OCI-LY7 (cell line): Measurements from ENCODE around the gene LRRC2.

Source experiments
- EZH2phosphoT487 ChIP-seq: fragments of 200-600 bp; sonication (generic); IDR thresholded peaks from 2 replicates; pipeline ENCODE4 v1.6.1; 2018; ENCODE audit warnings: low read depth, borderline replicate concordance, mild to moderate bottlenecking, mixed run types, antibody characterized with exemption, low read length, moderate library complexity, mixed read lengths
- TF ChIP-seq, protein P1 (sequence below): fragments of 200-600 bp; sonication (generic); conservative IDR thresholded peaks from 2 replicates; pipeline ENCODE4 v1.5.1; 2014; ENCODE audit warnings: mild to moderate bottlenecking, antibody characterized with exemption, low read length, moderate library complexity, mixed read lengths

DNA sequence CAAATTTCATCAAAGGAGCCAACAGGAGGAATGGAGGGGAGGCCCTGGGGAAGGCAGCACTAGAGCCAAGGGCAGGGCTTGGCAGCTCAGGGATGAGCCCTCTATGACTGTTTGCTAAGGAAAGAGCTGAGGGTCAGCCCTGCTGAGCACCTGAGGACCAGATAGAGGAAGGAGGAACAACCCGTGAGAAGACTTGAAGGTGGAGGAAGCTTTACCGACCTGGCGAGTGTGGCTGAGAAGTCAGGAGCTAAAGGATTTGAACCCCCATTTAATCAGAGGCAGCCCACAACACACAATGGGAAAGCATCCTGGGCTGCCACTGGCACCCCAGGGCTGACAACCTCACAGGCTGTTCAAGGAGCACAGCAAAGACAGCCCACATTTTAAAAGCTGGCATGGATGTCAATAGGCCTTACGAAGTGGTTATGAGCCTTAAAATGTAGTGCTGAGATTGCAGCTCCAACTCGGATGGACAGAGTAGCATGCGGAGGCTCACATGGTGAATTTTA, 20.7 kb upstream of the LRRC2 start:
- TF ChIP-seq, protein P1, sequence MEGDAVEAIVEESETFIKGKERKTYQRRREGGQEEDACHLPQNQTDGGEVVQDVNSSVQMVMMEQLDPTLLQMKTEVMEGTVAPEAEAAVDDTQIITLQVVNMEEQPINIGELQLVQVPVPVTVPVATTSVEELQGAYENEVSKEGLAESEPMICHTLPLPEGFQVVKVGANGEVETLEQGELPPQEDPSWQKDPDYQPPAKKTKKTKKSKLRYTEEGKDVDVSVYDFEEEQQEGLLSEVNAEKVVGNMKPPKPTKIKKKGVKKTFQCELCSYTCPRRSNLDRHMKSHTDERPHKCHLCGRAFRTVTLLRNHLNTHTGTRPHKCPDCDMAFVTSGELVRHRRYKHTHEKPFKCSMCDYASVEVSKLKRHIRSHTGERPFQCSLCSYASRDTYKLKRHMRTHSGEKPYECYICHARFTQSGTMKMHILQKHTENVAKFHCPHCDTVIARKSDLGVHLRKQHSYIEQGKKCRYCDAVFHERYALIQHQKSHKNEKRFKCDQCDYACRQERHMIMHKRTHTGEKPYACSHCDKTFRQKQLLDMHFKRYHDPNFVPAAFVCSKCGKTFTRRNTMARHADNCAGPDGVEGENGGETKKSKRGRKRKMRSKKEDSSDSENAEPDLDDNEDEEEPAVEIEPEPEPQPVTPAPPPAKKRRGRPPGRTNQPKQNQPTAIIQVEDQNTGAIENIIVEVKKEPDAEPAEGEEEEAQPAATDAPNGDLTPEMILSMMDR: no peak
- TF ChIP-seq EZH2phosphoT487: no peak
